Panc1 (cell line): ENCODE results near the gene CMIP.

Source experiments
- SIN3A ChIP-seq: IDR thresholded peaks from 2 replicates; pipeline ENCODE4 v1.6.1; 2012; ENCODE audit warnings: low read depth, mild to moderate bottlenecking, low read length, moderate library complexity, borderline replicate concordance; ENCODE audit not compliant: insufficient read depth
- TCF7L2 ChIP-seq: IDR thresholded peaks from 2 replicates; pipeline ENCODE4 v1.6.1; 2011; ENCODE audit warnings: mild to moderate bottlenecking, low read depth, low read length, inconsistent platforms
- TF ChIP-seq, protein P1 (sequence below): fragments of 450-650 bp; IDR thresholded peaks from 2 replicates; pipeline ENCODE4 v1.5.1; 2017; ENCODE audit warnings: mild to moderate bottlenecking
- TF ChIP-seq, protein P2 (sequence below), 2 experiments: IDR thresholded peaks; 2 replicates each; pipeline ENCODE4 v1.6.1; 2011 to 2012; ENCODE audit warnings: low read depth in 2 of 2, control low read depth in 1 of 2, low read length in 1 of 2, mild to moderate bottlenecking in 1 of 2, moderate library complexity in 1 of 2; ENCODE audit not compliant: insufficient read depth in 1 of 2

DNA sequence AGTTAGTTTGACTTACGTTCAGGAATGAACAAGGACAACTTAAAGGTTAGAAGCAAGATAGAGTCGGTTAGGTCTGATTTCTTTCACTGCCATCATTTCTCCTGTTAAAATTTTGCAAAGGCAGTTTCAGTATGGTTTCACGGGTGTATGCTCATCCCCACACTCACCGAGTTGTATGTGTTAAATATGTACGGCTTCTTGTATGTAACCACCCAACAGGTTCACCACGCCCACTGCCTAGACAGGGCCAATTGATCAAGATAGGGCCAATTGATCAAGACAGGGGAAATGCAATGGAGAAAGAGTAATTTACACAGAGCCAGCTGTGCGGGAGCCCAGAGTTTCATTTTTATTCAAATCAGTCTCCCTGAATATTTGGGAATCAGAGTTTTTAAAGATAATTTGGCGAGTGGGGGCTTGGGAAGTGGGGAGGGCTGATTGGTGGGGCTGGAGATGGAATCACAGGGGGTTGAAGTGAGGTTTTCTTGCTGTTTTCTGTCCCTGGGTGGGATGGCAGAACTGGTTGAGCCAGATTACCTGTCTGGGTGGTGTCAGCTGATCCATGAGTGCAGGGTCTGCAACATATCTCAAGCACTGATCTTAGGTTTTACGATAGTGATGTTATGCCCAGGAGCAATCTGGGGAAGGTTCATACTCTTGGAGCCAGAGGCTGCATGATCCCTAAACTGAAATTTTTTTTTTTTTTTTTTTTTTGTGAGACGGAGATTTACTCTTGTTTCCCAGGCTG is 272.0 kb downstream of the CMIP start:
- TF ChIP-seq, protein P1, sequence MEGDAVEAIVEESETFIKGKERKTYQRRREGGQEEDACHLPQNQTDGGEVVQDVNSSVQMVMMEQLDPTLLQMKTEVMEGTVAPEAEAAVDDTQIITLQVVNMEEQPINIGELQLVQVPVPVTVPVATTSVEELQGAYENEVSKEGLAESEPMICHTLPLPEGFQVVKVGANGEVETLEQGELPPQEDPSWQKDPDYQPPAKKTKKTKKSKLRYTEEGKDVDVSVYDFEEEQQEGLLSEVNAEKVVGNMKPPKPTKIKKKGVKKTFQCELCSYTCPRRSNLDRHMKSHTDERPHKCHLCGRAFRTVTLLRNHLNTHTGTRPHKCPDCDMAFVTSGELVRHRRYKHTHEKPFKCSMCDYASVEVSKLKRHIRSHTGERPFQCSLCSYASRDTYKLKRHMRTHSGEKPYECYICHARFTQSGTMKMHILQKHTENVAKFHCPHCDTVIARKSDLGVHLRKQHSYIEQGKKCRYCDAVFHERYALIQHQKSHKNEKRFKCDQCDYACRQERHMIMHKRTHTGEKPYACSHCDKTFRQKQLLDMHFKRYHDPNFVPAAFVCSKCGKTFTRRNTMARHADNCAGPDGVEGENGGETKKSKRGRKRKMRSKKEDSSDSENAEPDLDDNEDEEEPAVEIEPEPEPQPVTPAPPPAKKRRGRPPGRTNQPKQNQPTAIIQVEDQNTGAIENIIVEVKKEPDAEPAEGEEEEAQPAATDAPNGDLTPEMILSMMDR, result no peak
- TF ChIP-seq SIN3A (no peak), TCF7L2 (no peak)
- TF ChIP-seq, protein P2, sequence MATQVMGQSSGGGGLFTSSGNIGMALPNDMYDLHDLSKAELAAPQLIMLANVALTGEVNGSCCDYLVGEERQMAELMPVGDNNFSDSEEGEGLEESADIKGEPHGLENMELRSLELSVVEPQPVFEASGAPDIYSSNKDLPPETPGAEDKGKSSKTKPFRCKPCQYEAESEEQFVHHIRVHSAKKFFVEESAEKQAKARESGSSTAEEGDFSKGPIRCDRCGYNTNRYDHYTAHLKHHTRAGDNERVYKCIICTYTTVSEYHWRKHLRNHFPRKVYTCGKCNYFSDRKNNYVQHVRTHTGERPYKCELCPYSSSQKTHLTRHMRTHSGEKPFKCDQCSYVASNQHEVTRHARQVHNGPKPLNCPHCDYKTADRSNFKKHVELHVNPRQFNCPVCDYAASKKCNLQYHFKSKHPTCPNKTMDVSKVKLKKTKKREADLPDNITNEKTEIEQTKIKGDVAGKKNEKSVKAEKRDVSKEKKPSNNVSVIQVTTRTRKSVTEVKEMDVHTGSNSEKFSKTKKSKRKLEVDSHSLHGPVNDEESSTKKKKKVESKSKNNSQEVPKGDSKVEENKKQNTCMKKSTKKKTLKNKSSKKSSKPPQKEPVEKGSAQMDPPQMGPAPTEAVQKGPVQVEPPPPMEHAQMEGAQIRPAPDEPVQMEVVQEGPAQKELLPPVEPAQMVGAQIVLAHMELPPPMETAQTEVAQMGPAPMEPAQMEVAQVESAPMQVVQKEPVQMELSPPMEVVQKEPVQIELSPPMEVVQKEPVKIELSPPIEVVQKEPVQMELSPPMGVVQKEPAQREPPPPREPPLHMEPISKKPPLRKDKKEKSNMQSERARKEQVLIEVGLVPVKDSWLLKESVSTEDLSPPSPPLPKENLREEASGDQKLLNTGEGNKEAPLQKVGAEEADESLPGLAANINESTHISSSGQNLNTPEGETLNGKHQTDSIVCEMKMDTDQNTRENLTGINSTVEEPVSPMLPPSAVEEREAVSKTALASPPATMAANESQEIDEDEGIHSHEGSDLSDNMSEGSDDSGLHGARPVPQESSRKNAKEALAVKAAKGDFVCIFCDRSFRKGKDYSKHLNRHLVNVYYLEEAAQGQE (IDR thresholded peaks at IDR 0.05; ENCODE audit: insufficient read depth in 1 of 2, low read depth in 2 of 2, low read length in 1 of 2), result no peak
